Activated T-helper 1 cell treated with anti-CD3 and anti-CD28 coated beads, Interleukin-2, amount 50 U/mL, for 16 hours (primary cell): ENCODE data around the gene SLC24A3.

ENCODE experiments used
- DNase-seq, 2 donors: peaks; one replicate each; pipeline ENCODE4 v3.0.0-alpha.2; 2020; ENCODE audit warnings: low read depth in 1 of 2, low spot score in 1 of 2

The SLC24A3 gene

DNA sequence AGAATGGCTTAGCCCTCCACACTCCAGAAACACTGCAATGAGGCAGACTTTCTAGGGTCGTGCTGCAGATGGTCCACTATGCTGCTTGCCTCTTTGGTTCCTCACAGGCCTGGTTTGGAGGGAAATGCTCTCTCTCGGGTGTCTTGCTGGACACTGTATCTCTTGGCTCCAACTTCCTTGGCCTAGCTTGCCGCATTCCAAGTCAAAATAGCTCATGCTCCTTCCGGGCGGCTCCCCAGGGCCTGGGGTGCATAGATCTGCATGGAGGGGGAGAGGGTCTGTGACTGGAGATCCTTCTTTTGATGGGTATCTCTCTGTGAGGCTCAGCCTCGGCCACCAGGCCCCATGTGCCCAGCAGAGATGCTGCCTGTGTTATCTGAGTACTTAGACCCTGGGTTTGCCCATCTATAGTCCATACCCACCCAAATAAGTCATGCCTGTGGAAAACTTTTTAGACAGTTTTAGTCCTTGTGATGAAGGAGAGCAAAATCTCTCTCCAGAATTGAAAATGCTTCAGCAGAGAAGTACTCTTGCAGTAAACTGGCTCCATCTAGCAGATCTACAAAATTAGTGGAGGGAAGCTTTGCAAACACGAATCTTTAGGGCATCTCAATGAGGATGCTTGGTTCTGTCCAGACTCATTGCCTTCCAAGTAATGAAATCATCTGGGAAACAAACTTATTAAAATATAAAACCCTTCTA is 281.5 kb downstream of the SLC24A3 start:
- DNase-seq: no peak

DNA sequence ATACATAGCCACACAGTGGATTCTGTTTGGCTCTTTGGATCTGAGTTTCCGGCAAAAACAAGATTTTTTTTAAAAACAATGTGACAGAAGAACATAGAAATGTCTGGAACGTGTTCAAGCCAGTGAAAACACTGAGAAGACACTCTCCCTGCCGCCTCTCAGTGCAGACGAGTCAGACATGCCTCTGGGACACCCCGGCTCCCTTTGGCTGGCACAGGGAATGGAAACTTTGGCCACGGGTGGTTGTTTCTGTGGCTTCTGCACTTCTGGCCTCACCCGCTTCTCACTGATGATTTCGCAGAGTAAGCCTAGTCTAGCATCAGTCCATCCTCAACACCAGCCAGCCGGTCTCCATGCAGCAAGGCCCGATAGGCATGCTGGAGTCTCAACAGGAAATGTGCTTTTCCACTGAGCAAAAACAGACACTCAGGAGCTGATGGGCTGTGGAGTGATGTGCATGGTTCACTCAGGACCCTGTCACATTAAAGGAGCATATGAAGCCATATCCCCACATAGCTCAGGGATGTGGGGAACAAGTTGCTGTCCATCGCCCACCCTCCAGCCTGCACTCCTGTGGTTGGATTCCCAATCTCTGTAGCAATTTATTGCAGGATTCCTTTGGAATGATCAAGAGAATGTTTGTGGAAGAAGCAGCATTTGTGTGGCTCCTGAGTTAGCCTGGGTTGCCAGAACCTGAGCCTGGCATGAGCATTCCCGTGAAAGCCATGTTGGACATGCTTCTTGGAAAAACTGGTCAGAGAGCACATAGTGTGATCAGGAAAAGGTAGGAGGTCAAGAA is 283.7 kb downstream of the SLC24A3 start:
- no peak for DNase-seq

DNA sequence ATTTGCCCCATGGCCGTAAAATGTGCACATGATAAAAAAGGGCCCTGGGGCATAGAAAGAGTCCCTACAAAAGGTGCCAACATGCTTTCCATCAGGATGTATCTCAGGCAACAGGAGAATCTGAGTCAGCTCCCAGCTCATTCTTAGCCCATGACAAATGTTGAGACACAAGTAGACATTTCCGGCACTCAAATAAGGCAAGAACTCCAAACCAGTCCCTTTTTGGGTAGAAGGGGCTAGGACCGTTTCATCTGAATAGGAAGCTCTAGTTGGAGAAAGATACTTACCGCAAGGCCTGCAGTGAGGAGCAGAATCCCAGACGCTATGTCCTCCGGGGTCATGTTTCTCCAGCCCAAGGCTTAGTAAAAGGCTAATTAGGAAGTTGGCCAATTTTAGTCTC is 284.6 kb downstream of the SLC24A3 start:
- no peak for DNase-seq

DNA sequence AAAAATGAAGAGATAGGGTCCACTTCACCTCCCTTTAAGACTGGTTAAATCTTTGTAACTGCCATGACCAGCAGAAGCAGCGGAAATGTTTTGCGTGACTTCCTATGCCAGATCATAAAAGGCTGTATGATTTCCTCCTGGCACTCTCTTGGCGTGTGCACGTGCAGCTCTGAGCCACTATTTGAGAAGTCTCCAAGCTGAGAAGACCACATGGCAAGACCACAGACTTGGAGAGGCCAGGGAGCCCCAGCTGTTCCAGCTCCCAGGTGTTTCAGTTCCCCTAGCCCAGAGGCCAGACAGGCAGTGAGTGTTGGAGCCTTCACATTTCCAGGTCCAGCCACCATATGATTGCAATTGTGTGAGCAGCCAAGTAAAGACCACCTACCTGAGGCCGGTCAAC is 286.3 kb downstream of the SLC24A3 start:
- DNase-seq: no peak

DNA sequence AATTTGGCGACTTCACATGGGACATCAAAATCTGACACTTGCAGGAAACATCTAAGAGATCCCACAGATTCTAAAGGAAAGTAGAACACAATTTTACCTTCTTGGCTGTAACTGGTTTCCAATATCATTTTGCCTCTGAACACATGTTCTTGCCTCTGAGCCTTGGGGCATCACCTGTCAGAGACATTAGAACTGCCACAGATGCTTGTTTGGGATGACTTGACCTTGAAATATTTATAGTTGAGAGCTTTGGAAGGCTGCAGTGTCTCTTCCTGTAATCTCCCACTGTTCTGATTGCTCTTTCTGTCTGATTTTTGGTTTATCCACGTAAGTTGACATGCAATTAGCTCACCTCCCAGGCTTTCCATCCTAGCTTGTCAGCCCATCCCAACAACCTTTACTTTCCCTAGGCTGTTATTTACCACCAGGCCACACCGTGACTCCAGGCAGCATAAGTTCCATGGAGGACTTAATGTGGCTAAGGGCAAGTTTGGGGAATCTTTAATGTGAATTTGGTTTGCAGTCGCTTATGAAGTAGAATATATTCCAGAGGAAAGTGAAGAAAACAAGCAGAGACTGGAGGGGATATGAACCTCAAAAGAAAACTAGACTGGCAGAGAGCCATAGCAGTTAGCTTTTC is 289.2 kb downstream of the SLC24A3 start:
- DNase-seq: no peak

DNA sequence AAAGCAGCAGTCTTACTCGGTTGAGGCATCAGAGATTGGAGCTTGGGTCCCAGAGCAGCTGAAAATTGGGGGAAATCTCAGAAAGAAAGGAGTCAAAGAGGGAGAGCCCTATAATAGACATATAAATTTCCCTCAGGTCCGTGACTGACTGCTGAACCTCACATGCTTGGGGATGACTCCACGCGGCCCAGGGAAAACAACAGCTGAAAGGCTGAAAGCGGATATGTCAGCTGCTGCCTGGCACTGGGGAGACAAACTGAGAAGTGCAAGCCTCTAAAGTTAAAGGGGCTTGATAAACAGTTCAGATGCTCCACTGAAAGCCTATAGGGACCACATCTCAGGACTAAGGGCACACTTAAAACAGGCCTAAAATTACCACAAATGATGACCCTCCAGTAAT is 289.7 kb downstream of the SLC24A3 start:
- DNase-seq: no peak

DNA sequence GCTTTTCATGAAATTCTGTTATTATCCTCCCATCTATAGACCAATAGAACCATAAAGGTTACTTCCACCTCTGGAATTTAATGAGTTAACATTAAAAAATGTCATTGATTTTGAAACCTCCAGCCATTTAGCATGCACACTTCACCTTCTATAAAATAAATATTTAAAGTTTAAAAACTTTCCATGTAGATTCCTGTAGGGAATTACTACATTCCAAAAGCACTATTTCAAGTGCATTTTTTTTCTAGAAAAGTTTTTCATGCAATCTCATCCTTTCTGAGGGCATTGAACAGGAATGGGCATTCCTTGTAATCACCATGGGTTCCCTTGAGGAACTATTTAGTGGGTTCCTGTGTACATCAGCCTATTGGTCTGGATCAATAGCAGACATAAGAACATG is 291.8 kb downstream of the SLC24A3 start:
- DNase-seq: no peak

DNA sequence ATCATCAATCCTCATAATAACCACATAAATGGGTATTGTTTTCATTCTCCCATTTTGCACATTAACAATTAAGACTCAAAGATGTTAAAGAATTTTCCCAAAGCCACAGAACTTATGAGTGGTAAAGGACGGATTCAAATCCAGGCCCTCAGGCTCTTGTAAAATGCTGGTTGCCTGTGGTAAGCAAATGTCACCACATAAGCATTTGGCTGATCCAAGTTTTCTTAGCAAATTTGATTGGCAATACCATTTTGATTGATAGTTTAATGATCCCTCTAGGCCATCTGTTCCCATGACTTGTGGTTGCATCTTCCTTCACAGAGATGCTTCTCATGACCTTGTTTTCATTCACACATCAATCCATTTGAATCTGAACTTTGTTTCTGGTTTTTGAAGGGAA is 293.6 kb downstream of the SLC24A3 start:
- no peak for DNase-seq

DNA sequence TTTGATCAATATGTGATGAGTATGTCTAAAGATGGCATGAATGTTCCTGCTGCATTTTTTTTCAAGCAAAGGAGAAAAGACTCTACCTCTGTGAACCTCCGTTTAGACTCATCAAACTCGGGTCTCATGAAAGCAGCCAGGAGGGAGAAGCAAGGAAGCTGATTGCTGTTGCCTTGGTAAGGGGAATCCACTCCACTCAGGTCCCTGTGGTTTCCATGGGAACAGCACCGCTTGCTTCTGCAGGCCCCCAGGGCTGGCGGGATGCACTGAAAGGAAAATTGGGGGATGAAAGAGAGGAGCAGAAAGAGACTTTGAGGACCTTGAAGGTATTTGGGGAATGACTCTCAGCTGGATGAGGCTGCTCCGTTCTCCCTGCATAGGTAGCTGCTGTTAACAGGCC is 296.0 kb downstream of the SLC24A3 start:
- no peak for DNase-seq

DNA sequence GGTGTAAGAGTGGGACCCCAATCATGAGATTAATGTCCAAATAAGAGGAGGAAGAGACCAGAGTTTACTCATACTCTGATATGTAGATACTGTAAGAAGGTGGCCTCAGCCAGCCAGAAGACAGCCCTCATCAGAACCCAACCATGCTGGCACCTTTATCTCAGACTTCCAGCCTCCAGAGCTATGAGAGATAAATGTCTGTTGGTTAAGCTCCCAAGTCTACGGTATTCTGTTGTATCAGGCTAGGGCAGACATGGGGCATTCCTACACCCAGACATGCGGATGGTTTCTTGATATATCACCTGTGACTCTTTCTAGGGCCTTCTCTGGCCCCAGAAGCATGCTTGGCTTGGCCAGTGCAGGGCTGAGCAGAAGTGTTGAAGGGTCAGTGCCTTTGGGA is 298.2 kb downstream of the SLC24A3 start:
- no peak for DNase-seq

DNA sequence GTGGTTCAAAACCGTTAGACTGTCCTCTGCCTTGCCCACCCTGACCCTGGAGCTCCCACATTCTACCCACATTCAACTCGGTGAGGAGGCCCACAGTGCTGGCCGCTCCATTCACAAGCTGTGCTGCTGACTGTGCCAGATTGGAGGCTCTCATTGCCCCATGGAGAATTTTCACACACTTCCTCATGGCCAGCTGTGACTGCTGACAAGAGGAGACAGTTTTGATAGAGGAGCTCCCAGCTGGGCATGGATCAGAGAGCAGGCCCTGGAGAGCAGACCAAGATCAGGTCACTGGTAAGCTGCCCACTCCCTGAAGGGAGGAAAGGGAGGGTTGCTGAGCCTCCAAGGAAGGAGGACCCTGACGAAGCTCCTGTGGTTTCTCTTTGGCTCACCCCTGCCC is 299.5 kb downstream of the SLC24A3 start:
- no peak for DNase-seq

DNA sequence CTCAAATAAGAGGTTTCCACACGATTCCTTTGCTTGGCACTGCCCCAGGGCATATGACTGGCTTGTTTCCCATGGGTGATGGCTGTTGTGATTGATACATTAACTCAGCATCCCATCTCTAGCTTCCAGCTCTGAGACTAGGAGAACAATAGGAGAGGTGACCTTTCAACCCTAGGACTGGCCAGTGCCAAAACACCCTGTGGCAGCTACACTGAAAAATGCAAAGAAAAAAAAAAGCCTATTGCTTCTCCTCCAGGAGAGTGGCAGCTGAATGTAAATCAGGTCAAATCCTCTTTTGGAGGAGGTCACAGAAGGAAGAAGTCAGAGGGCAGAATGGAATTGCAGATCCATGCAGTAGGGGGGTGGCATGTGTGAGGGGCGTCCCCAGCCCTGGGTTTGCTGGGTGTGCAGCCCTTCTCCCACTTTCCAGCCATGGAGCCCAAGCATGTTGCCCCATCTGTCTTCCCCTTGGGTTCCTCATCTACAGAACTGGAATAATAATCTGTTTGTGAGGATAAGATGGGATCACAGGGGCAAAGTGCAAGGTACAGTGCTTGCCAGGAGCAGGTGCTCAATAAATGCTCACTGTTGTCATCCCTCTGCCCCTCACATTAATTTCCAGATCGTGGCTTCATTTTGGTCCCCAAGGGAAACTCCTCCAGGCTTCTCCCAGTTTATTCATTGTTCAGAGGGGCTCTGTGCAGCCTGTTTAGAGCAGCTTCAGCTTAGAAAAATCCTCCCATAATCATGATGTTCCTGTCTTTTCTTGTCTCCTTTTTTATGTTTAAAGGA is 300.6 kb downstream of the SLC24A3 start:
- DNase-seq: no peak

DNA sequence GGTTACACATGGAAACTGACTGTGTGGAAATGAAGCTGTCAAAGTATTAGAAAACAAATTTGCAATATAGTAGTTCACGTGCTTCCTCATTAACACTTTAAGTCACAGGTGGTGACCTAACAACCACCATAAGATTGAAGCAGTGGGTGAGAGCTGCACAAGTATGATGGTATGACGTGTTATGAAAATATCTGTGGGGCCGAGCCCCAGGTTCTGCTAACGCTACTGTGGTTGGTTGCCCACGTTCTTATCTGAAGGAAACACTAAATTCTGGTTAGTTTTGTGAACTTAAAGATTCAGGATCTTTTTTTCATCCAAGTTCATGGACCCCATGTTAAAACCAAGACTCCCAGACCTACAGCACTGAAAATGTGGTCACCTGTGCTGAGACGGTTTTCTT is 302.6 kb downstream of the SLC24A3 start:
- no peak for DNase-seq

DNA sequence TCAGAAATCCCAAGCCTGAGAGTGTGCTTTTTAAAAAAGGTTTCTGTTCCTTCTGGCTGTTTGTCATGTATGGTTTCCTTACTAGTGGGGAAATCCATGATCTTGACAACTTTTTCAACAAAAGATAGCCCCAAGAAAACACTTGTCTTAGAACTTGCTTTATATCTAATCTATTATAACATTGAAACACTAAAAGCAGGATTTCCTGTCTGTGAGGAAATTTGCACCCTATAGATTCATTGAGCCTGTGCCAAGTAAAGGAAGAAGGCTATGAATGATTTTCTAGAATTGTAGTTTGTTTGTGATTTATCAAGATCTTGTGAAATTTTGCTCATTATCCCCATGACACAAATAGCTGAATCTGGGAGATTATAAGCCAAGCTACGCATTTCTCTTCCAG is 307.0 kb downstream of the SLC24A3 start:
- DNase-seq: no peak

DNA sequence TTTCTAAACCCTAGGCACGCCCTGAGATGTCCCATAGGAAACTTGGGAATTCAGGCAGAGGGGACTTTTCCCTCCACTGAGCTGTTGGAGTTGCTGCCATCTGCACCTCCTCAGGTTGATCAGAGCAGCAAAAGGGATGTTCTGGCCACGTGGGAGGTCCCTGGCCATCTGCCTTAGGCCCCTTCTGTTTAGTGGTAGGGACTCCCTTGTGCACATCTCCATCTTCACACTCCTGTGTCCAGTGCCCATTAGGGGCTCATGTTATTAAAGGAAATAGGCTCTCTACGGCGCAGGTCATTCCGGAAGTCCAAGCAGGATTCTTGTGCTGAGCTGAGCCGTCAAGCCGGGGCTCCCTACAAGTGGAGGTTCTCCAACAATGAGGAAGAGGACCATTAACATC is 307.8 kb downstream of the SLC24A3 start:
- DNase-seq: no peak

DNA sequence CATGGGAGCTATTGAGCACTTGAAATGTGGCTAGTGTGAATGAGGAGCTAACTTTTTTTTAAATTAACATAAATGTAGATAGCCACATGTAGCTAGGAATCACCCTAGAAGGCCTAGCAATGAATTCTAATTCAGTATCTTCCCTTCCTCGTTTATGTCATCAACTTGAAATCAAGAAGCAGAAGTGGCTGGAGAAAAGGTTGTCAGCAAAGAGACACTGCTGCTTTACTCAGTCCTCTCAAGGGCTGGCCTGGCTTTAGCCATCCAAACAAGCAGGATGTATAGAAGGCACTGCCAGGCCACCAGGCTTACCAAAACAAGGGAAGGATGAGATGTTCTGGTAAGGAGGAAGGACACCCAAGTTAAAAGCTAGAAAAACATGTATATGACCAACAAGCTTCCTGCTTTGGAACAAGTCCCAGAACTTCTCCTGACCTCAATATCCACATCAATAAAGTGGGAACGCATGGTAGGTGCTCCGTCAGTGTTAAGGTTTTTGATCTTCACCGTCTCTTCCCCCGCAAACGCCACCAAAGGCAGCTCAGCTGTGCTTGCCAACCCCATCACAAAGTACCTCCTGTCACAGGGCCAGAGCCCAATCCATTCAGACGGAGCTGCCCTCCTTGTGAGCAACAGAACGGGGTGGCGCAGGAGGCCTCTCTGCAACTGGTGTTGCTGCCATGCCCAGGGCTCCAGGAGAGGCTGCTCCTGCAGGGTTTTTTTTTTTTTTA is 309.8 kb downstream of the SLC24A3 start:
- no peak for DNase-seq

DNA sequence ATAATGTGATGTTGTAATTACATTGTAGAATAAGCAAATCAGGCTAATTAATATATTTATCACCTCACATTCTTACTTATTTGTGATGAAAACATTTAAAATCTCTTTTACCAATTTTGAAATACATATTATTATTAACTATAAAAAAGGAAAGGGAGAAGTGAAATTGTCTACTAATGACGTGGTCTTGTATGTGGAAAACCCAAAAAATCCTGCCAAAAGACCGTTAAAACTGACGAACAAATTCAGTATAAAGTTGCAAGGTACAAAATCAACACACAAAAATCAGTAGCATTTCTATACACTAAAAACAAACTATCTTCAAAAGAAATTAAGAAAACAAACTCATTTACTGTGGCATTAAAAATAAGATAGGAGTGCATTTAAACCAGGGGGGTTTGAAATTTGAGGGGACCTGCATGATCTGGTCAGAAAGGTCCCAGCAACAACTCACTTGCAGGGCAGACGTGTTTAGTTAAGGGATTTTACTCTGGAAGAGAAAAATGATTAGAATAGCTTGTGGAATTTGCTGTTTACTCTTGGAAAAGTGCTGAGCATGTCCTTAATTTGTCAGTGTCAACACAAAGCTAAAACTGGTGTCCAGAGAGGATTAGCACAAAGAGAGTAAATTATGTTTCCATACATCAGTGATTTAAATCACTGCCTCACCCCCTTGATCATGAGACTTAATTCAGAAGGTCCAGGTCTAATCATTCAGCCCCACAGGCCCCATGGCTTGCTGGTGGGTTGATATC is 310.6 kb downstream of the SLC24A3 start:
- no peak for DNase-seq

DNA sequence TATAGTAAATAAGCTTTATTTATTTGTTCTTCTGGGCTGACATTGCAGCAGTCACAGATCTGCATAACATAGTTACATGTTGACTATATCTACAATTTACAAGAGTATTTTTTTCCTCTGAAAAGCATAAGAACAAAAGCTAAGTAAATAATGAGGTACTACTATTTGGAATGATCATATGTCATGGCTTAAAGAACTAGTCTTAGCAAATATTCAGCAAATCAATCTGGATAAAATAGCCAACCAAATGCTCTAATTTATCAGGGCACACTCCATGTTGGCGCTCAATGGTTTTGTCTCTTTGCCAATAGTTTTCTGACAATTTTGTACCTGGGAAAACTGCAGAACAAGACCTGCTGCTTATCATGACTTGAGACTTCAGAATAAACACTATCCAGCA is 312.2 kb downstream of the SLC24A3 start:
- no peak for DNase-seq

DNA sequence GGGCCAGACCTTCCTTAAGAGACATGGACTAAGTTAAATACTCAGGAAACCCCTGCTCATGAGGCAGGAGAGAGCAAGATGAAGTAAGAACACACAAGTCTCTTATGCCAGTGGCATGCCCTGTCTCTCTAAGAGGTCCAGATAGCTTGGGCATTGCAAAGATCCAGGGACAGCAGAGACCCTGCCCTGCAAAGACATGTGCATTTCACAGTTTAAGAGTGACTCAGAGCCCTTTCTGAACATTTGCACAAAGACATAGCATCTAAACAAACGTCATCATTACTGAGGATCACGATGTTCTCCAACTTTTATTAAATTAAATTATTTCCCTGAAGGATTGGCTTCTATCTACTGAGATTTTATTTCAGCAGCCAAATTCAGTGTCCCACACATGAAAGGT is 315.1 kb downstream of the SLC24A3 start:
- no peak for DNase-seq
